HG02973 (cell line): Measurements from ENCODE around the gene OSM.

ENCODE experiments used
- ATAC-seq: cut with Tn5 transposase; IDR thresholded peaks from one replicate; pipeline ENCODE4 v1.9.1; 2021; ENCODE audit warnings: moderate library complexity; ENCODE audit not compliant: unreplicated experiment

The OSM gene

GRCh38 chr22:30265131-30265720, 1.4 kb downstream of the OSM start:
- ATAC-seq = no peak

- ATAC-seq = no peak
Measured at GRCh38 chr22:30263883-30264282, 2.8 kb downstream of the OSM start.

GRCh38 chr22:30262917-30263741, 3.5 kb downstream of the OSM start:
- ATAC-seq = no peak

- no peak for ATAC-seq
Measured at GRCh38 chr22:30262112-30262511, 4.5 kb downstream of the OSM start.

GRCh38 chr22:30261134-30261533, 5.5 kb downstream of the OSM start:
- ATAC-seq = no peak

GRCh38 chr22:30260682-30261081, 6.0 kb downstream of the OSM start:
- no peak for ATAC-seq

GRCh38 chr22:30260276-30260675, 6.4 kb downstream of the OSM start:
- no peak for ATAC-seq

- ATAC-seq = no peak
Measured at GRCh38 chr22:30254314-30254713, 12.3 kb downstream of the OSM start.

- no peak for ATAC-seq
Measured at GRCh38 chr22:30253205-30253852, 13.3 kb downstream of the OSM start.

GRCh38 chr22:30252411-30253204, 14.0 kb downstream of the OSM start:
- ATAC-seq = no peak

GRCh38 chr22:30251711-30252110, 14.9 kb downstream of the OSM start:
- ATAC-seq = no peak

- no peak for ATAC-seq
Measured at GRCh38 chr22:30250661-30251267, 15.9 kb downstream of the OSM start.

GRCh38 chr22:30250039-30250565, 16.5 kb downstream of the OSM start:
- ATAC-seq = no peak

GRCh38 chr22:30249049-30250038, 17.3 kb downstream of the OSM start:
- no peak for ATAC-seq

- ATAC-seq = no peak
Measured at GRCh38 chr22:30248484-30248883, 18.2 kb downstream of the OSM start.

GRCh38 chr22:30247974-30248373, 18.7 kb downstream of the OSM start:
- ATAC-seq = no peak

GRCh38 chr22:30247561-30247960, 19.1 kb downstream of the OSM start:
- no peak for ATAC-seq

- no peak for ATAC-seq
Measured at GRCh38 chr22:30246814-30247376, 19.8 kb downstream of the OSM start.
